ENCODE measurements around the gene E2F6.

- no peak for TF ChIP-seq EZH2 (IDR thresholded peaks at IDR 0.05; ENCODE audit: insufficient read depth, poor library complexity, severe bottlenecking)
- TF ChIP-seq EZH2phosphoT487 (IDR thresholded peaks at IDR 0.05; ENCODE audit: insufficient read depth, low read depth) = no peak
Observed at GRCh38 chr2:11507517-11507916, 41.6 kb upstream of the E2F6 start.
